Upper lobe of right lung (tissue), 1 donor: Measurements from ENCODE around the gene TIMM44. TPM values are rescaled to one million over a fixed set of nuclear protein-coding genes. Genes with fewer than 3 reads are reported as not detected.

Source experiments
- ATAC-seq: fragments of 200-7000 bp; cut with Tn5 transposase; one replicate; pipeline ENCODE4 v1.9.1; 2020; ENCODE audit warnings: mild to moderate bottlenecking, moderate library complexity
- DNase-seq: peaks from one replicate; pipeline ENCODE4 v3.0.0-alpha.2; 2020
- H3K27ac ChIP-seq: fragments of 200-600 bp; one replicate; pipeline ENCODE4 v1.8.0; 2022
- H3K27me3 ChIP-seq: fragments of 200-600 bp; one replicate; pipeline ENCODE4 v1.8.0; 2022; ENCODE audit warnings: mild to moderate bottlenecking
- H3K36me3 ChIP-seq: fragments of 200-600 bp; one replicate; pipeline ENCODE4 v1.8.0; 2022
- H3K4me1 ChIP-seq: fragments of 200-600 bp; one replicate; pipeline ENCODE4 v1.8.0; 2022
- H3K4me3 ChIP-seq: fragments of 200-600 bp; one replicate; pipeline ENCODE4 v1.8.0; 2022; ENCODE audit warnings: mild to moderate bottlenecking
- H3K9me3 ChIP-seq: fragments of 200-600 bp; one replicate; pipeline ENCODE4 v1.8.0; 2022
- intact Hi-C: fragments of 100-400 bp; cut with DNase I; formaldehyde crosslinking; loops from one replicate; pipeline ENCODE4 v1.11.0; 2022
- total RNA-seq: library from RNA; stranded (reverse); fragmentation: NEBNext Ultra II Directional; extraction: Animal tissue kit (Norgen Biotek cat#: 25700); gene quantifications from one replicate; pipeline ENCODE4 v1.2.1, GENCODE V29; 2021
- TF ChIP-seq, protein P1 (sequence below): fragments of 200-600 bp; IDR thresholded peaks from one replicate; pipeline ENCODE4 v1.8.0; 2022; ENCODE audit warnings: antibody characterized with exemption
- donor health status: DM: no; HTN: yes; CAD: no; lungs with severe emphysema.

Gene TIMM44
- total RNA-seq, 1 donor from 2014 or later = 49.8 TPM

DNA sequence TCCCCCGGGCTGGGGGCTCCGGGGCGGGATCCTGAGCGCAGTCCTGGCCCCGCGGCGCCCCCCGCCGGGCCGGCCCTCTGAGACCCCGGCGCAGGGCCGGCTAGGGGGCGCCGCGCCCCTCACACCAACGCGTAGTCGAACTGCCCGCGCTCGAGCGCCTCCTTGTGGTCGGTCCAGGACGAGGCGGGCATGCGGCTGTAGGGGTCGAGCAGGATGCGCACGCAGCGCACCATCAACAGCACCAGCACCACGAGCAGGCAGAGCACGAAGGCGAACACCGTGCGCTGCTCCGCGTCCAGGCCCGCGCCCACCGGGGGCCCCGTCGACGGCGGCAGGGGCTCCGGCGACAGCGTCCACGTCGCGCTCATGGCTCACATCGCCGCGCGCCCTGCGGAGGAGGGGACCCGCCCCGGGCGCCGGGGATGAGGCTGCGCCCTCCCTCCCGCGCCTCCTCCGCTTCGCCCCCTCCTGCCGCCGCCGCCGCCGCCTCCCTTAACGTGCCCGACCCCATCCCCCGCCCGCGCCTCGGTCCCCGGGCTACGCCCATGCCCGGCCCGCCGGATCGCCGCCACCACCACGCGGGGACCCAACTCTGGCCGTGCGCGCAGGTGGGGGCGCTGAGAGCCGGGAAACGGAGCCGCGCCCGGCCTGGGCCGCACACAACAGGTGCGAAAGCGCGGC, 18.2 kb downstream of the TIMM44 start:
- no peak overlapping the region for H3K27ac ChIP-seq
- TF ChIP-seq, protein P1, sequence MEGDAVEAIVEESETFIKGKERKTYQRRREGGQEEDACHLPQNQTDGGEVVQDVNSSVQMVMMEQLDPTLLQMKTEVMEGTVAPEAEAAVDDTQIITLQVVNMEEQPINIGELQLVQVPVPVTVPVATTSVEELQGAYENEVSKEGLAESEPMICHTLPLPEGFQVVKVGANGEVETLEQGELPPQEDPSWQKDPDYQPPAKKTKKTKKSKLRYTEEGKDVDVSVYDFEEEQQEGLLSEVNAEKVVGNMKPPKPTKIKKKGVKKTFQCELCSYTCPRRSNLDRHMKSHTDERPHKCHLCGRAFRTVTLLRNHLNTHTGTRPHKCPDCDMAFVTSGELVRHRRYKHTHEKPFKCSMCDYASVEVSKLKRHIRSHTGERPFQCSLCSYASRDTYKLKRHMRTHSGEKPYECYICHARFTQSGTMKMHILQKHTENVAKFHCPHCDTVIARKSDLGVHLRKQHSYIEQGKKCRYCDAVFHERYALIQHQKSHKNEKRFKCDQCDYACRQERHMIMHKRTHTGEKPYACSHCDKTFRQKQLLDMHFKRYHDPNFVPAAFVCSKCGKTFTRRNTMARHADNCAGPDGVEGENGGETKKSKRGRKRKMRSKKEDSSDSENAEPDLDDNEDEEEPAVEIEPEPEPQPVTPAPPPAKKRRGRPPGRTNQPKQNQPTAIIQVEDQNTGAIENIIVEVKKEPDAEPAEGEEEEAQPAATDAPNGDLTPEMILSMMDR = peak; percentile 80

DNA sequence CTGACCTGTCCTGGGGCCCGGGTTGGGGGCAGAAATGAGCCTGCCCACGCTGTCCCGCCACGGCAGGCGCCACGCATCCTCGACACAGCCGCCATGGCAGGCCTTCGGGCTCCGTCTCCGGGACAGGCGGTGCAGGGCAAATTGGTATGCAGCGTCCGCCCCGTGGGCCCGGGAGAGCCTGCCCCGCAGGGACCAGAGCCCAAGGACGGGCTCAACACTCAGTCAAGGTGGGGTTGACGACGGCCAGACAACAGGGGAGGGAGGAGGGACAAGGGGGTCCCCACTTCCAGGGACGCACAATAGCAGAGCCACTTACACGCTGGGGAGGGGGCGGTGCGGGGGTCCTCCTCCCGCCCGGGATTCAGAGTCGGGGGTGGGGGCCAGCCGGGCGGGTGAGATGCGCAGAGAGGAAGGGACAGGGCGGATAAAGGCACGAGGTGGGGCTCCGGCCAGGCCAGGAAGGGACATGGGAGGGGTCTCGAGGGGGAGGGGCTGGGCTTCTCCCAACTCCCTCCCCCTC, 18.8 kb downstream of the TIMM44 start:
- H3K4me3 ChIP-seq = peak overlapping the region; percentile 40
- H3K36me3 ChIP-seq = peaks cover 13% of the 10 kb centered on the region
- intact Hi-C loops = no loop called here
- H3K27ac ChIP-seq = no peak overlapping the region
- ATAC-seq (no peak), DNase-seq (no peak)
- no peaks in the 10 kb centered on the region for H3K27me3 ChIP-seq
- H3K4me1 ChIP-seq = peaks cover 30% of the 10 kb centered on the region
- TF ChIP-seq, protein P1 = no peak
- no peaks in the 10 kb centered on the region for H3K9me3 ChIP-seq

More for the DNA sequence above, 18.2 kb downstream of the TIMM44 start:
- Histone ChIP-seq H3K9me3 (no peaks in the 10 kb centered on the region), H3K4me3 (peak overlapping the region; percentile 40), H3K4me1 (peaks cover 28% of the 10 kb centered on the region), H3K36me3 (peaks cover 14% of the 10 kb centered on the region), H3K27me3 (no peaks in the 10 kb centered on the region)
- DNase-seq = peak; percentile 85
- intact Hi-C loops = no loop called here
- ATAC-seq = no peak

DNA sequence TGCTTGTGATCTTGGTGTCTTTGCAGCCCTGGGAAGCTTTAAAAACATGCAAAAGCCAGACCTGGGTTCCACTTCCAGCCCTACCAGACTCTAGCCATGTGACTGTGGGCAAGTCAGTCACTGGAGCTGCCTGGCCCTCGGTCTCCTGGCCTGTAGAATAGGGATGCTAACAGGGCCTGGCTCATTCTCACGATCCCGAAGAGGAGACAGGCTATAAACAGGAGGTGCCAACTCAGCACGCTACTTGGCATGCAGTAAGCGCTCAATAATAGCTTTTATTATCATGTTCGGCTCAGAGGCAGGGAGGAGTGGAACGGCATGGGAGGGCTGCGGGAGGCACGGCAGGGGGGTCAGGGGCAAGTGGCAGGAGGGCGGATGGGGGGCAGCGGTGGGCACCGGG, 19.2 kb downstream of the TIMM44 start:
- intact Hi-C loops = no loop called here
- Histone ChIP-seq H3K36me3 (peaks cover 13% of the 10 kb centered on the region), H3K9me3 (no peaks in the 10 kb centered on the region), H3K4me3 (no peak overlapping the region), H3K27ac (no peak overlapping the region), H3K4me1 (peaks cover 33% of the 10 kb centered on the region), H3K27me3 (no peaks in the 10 kb centered on the region)
- TF ChIP-seq, protein P1 = no peak
- no peak for DNase-seq
- ATAC-seq = no peak

DNA sequence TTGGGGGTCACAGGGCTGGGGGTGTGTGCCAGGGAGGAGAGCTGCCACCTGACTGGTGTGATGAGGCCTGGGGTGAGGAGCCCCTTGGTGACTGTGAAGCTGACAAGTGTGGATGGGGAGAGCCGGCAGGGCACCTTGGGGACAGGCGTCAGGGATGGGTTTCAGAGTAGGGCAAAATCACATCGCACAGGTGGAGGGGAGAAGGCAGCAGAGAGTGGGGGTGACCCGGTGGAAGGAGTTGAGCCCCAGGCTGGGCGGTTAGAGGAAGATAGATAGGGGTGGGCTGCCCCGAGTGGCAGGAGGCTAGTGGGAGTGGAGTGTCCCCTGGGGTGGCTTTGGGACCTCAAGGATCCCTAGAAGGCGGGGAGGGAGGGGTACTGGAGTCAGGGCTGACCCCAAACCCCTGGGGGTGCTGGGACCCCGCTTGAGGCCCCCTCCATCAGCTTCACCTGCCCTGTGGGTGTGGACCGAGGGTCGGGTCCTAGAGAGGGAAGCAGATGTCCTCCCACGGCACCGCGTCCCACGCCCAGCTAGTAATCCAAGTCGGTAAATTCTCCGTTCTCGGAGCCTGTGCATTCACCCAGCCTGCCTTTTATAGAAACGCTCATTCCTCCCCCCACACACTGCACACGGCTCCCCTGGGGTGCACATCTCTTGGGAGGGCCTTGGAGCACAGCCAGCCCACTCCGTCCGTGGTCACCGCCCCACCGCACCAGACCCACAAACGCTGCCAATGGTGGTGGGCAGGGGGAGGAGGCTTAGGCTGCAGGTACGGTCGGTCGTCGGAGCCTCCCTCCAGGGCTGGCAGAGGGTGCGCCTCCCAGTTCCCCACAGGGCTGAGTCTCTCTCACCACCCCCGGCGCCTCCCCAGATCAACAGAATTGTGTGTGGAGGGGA, 19.9 kb downstream of the TIMM44 start:
- Histone ChIP-seq H3K9me3 (no peaks in the 10 kb centered on the region), H3K36me3 (peaks cover 13% of the 10 kb centered on the region), H3K27me3 (peaks cover 3% of the 10 kb centered on the region), H3K4me3 (no peak overlapping the region), H3K27ac (no peak overlapping the region), H3K4me1 (peaks cover 33% of the 10 kb centered on the region)
- DNase-seq (no peak), ATAC-seq (no peak)
- TF ChIP-seq, protein P1 = no peak
- intact Hi-C loops = no loop called here

DNA sequence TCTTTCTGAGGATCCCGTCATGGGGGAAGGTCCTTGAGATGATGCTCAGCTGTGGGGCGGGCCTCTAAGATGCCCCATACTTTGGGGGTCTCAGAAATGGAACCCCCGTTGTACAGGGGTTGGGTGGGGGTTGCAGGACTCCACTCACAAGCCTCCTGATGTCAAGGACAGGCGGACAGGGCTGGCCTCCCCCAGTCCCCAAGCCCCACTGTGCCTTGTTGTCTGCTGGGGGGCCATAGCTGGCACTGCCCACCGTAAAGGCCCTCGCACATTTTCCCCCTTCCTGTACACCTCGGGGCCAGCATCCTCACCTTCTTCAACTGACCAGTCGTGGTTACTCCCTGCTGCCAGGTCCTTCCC, 20.6 kb downstream of the TIMM44 start:
- ATAC-seq (no peak), DNase-seq (no peak)
- Histone ChIP-seq H3K27me3 (peaks cover 10% of the 10 kb centered on the region), H3K9me3 (no peaks in the 10 kb centered on the region), H3K27ac (no peak overlapping the region), H3K4me1 (peaks cover 36% of the 10 kb centered on the region), H3K4me3 (no peak overlapping the region), H3K36me3 (peaks cover 13% of the 10 kb centered on the region)
- TF ChIP-seq, protein P1 = no peak
- intact Hi-C loops = no loop called here
